GM21619 (cell line): Measurements from ENCODE around the gene HUWE1.

Source experiments
- ATAC-seq: cut with Tn5 transposase; IDR thresholded peaks from one replicate; pipeline ENCODE4 v1.9.1; 2021; ENCODE audit not compliant: unreplicated experiment

HUWE1 gene

DNA sequence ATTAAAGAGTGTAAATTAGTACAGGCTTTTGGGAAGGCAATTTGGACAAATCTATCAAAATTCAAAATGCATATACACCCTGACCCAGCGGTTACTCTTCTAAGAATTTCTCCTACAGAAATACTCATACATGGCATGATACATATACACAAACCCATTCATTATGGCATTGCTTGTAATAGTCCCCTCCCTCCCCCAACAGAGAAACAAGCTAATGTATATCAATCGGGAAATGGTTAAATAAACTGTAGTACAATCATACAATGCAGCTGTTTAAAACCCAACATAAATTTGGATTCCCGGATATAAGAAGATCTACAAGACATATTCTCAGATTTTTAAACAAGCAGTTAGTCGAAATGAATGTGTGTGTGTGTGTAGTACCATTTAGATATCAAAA is 808 bp downstream of the HUWE1 start:
- ATAC-seq = no peak

DNA sequence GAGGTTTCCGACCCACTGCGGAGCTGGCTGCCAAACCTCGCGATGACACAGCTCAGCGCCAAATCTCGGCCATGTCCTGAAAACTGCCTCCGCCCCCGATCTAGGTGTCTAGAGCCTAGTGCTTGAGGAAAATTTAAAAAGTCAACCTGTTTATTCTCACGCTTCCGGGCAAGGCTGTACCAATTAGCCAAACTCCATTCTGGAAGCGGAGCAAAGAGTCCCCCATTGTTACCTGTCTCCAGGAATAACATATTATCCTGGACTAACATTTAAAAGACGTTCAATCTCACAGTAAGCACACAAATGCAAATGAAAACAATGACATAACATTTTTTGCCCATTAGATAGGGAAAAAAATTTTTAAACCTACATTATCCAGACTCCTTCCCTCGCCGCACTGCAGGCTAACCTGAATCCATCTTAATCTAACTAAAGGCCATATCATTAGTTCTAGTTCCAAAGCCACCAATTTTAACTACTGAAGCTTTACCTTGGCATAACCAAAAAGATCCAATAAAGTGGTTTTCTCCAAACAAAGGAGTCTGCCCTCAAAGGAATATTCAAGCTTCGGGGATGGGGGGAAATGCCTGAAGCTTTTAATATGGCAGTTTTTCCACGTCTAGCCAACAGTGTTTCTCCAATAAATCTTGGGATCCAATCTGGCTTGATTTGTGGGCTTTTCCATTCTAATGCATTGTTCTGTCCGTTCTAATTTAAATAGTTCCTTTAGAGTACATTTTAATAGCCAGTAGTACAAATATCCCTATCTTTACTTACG is 1.9 kb downstream of the HUWE1 start:
- no peak for ATAC-seq

DNA sequence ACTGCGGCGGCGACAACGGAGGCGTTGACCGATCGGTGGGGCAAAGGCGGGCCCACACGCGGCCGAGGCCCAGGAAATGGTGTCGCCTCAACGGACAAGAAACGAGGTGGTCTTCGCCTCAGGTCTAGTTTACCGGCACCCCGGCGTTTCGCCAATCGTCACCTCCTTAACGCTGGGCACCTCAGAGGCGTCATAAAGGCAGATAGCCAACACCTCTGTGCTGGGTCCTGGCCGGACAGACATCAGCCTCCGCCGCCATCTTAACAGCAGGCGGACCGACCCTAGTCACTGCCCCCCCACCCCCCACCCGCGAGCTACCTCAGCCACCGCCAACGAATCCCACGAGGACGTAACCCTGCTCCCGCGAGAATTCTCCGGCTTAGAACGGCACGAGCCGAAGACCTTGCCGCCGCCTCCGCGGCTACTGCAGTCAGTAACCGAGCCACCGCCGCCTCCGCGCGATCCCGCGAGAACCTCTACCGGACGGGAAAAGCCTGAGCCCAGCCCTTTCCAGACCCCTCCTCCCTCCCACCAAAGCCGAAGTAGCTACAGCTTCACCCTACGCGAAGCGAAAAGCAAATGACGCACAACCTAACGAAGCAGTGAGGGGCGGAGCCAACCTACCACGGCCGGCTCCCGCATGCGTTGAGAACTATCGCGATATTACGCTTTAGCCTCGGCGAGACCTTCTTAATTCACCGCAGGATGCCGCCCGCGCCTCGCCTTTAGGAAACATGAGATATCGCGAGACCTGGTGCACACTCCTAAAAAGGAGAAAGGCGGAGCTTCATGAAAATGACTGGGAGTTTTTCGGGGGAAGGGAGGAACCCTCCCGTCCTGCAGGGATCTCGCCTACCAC is 2.7 kb downstream of the HUWE1 start:
- peak; percentile 67 for ATAC-seq

DNA sequence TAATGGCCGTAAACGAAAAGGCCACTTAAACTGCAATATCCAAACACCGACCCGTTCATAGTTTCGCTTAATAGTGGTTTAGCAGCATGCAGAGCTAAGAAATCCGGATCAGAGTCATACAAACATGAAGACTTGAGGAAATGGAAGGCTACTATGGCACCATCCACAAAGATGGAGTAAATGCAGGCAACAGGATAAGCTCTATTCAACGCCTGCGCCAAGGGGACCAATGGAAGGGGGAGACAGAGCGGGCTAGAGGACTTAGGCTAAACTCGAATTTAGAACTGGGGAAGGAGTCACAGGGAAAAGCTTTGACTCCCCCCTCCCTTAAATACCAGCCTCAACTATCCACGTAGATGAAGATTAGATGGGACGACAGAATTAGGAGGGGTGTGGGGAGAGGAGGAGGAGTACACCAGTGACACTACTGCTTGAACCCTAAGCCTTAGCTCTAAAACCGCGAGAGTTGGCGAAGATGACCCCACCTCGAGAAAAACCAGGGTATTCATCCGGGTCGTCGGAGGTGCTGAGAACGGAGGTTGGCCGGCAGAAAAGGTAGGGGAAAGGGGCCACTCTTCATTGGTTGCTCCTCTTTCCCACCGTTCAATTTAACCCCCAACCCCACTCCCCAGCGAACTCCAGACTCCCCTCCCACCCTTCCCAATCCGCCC is 3.5 kb downstream of the HUWE1 start:
- ATAC-seq = no peak

DNA sequence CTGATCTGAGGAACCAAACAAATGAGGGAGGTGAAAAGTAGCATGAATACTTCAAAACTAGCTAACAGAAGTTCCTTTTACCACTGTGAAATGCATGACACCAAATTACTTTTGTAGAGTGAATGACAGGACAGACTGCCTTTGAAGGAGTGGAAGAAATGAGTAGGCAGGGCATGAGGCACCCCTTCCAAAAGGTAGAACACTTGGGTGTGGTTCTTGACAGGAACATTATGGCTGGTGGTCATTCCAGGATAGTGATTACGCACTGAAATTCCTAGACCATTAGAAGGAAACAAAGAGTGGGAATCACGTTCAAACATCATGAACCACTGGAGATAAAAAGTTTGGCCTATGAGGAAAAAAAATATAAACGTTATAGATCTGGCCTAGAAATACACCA is 4.9 kb downstream of the HUWE1 start:
- ATAC-seq = no peak

DNA sequence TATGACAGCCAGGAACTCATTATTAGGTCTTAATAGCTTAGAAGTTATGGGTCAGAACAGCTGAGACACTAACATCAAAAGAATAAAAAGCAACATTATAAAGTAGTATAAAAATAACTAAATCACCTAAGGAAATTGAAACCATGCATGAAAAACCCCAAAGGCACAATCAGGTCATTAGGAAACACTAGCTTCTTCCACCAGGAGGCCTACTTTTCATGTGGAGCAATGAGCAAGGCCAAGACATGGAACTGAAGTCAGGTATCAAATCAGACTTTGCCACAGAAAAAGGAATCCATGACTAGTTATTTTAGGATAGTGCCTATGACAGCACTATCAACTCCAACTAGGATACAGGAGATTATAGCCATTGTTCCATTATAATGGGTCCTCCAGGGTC is 7.9 kb downstream of the HUWE1 start:
- no peak for ATAC-seq

DNA sequence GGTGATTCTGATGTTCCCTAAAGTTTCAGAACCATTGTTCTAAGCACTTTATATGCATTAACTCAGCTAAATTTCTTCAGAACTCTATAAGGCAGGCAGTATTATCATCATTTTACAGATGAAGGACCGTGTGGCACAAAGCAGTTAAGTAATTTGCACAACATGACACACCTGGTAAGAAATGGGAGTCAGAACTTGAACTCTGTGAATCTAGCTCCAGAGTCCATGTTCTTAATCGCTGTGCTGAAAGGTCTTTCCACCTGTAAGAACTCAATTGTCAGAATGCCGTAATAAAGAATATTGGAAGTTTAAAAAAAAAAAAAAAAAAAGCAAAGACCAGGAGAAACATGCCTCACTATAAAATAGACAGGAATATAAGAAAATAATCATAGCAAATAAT is 9.2 kb downstream of the HUWE1 start:
- no peak for ATAC-seq

DNA sequence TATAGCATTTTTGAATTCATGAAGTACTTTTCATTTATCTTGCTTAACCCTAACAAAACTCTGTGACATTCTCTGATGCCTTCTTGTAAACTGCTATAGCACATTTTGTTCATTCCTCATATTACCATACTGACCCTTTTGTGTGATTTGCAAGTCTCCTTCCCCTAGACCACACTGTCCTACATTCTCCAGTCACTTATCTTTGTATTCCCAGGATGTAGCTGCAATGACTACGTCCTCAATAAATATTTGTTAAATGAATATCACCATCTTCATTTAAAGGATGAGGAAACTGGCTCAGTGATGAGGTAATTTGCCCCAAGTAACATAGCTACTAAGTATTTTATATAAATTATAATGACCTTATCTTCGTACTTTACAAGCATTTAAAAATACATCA is 11.9 kb downstream of the HUWE1 start:
- no peak for ATAC-seq

DNA sequence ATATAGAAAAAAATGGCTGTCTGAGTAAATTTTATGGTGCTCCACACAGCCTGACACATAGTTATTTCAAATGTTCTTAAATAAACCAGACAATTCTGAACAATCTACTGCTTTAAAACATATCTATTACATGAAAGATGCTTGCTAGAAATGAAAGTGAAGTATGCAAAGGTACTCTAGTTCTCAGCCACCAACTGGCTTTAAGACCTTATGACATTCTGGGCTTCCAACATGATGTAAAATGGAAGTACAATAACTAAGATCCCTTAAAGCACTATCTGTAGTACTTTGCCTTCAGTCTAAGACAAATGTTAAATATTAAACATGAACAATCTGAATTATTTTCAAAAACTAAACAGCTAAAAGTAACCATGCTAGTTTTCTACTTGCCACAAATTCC is 17.3 kb downstream of the HUWE1 start:
- no peak for ATAC-seq

DNA sequence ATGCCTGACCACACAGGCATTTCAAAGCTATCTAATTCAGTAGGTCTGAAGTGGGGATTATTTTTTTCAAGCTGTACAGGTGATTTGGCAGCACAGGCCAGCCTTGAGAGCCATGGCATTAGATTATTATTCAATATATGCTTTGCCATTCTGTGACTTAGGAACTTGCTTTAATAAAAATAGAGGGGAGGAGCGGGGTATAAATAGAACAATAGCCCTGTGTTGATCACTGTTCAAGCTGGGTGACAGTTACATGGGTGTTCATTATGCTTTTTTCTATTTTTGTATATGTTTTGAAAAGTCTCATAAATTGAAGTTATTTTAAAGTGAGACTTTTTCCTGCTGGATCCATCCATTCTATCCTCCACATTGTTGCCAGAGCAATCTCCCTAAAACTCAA is 20.3 kb downstream of the HUWE1 start:
- no peak for ATAC-seq

DNA sequence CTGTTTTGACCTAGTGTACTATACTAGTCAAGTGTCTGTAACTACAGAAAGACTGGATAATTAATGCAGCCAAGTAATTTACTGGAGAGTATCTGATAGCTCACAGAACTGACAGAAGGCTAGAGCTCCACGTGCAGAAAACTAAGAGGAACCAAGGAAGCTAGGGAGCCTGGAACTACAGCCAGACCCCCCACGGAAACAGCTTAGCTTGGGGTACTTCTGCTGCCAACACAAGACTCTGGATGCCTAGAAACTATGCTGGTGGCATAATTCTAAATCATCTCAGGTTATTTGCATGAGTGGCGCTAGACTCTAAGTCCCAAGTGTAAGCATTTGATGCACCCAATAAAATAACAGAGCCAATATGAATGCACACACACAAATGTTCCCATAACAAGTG is 26.5 kb downstream of the HUWE1 start:
- ATAC-seq = no peak

DNA sequence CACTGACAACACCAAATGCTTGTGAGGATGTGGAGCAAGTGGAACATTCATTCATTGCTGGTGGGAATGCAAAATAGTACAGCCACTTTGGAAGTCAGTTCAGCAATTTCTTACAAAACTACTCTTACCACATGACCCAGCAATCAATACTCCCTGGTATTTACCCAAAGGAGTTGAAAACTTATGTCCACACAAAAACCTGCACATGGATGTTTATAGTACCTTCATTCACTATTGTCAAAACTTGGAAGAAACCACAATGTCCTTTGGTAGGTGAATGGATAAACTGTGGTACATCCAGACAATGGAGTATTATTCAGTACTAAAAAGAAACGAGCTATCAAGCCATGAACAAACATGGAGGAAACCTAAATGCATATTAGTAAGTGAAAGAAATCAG is 27.5 kb downstream of the HUWE1 start:
- no peak for ATAC-seq

DNA sequence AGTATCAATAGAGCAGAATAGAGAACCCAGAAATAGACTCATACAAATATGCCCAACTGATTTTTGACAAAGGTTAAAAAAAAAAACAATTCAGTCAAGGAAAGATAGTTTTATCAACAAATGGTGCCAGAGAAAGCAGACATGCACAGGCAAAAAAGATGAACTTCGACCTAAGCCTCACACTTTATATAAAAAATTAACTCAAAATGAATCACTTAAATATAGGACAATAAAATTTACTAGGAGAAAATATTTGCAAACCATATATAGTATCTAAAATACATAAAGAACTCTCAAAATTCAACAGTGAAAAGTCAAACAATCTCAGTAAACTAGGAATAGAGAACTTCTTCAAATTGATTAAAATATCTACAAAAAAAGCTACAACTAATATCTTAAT is 29.7 kb downstream of the HUWE1 start:
- no peak for ATAC-seq

DNA sequence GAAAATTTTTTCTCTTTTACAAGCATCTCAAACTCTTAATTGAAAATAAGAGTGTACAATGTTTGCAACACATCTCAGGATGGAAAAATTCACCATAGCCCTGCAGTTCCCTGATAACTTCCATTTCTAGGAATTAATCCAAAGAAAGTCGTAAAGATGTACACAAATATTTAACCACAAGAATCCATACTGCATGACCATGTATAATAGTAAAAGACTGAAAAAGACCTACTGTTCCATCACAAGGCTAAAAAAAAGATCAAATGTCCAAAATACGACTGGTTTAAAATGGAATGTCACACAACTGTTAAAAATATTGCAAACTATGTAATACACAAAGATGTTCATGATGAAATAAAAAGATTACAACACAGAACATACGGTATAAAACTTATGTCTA is 32.1 kb downstream of the HUWE1 start:
- no peak for ATAC-seq

DNA sequence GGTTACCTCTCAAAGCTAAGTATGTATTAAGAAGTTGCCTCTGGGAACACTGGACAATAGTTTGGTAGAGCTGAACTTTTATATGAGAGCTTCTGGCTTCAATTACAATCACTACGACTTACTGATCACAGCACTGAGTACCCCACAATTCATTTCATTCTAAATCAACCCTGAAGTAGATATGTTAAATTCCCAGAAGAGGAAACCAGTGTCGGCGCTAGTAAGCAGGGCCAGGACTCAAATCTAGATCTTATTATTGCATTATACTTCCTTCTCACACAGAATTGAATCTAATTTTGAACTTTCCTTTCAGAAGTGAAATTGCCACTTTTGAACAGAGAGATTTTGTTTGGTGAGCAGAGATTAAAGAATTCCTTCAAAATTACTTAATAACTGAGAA is 41.8 kb downstream of the HUWE1 start:
- ATAC-seq = no peak

DNA sequence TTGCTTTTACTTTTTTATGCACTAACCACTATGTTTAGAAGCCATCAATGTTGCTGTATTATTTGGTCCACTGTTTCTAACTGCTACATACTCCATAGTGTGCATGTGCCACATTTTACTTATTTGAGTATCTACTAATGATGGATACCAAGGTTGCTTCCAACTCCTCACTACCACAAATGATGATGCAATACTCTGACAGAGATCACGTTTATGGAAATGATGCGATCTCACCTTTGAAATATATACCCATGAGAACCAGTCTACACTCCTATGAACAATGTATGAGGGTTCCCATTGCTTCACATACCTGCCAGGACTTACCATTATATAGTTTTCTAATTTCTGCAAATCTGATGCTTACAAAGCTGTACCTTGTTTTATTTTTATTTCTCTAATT is 44.2 kb downstream of the HUWE1 start:
- no peak for ATAC-seq

DNA sequence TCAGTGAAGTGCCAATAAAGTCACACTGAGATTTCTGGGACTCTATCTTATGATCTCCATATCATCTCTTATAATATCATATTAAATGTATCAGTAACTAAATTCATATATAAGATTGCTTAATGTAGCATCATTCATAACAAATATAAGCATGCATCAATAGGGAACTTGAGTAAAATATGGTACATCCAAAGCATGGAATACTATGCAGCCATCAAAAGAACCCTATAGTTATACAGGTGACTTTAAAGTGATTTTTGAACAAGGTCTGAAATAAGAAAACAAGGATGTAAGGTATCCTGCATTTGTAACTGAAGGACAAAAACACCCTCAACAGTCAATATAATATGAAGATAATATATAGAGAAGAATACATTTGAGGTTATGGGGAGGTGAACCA is 47.3 kb downstream of the HUWE1 start:
- ATAC-seq = no peak

DNA sequence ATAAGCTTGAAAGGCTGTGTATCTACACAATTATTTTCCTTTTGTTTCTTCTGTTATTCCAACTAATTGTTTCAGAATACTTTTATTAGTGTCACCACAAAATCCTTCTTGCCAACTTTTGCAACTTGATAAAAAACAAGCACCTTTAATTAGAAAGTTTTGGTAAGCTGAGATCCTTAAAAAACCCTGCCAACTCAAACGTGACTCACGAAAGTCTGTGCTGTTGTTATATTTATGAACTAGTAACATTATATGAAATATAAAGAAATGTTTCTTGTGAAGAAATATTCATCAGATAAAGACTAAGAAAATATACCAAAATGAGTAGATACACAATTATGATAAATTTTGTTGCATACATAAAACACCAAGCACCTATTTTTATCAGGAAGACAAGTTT is 49.0 kb downstream of the HUWE1 start:
- no peak for ATAC-seq

DNA sequence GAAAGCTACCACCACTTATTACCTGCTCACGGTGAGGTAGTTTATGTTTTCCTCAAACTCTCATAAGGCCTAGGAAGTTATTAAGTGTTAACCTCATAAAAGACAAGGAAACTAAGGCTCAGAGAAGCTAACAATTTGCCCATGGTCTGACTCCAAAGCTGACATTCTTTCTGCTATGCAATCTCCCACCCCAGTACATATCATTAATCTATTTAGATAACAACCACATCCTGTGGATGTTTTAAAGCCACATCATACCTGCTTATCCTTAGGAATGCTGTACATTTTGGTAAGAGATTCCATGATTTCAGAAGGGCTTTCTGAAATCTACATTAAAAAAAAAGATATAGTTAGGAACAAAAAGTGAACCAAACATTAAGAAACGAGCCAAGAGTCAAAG is 55.4 kb downstream of the HUWE1 start:
- ATAC-seq = no peak

DNA sequence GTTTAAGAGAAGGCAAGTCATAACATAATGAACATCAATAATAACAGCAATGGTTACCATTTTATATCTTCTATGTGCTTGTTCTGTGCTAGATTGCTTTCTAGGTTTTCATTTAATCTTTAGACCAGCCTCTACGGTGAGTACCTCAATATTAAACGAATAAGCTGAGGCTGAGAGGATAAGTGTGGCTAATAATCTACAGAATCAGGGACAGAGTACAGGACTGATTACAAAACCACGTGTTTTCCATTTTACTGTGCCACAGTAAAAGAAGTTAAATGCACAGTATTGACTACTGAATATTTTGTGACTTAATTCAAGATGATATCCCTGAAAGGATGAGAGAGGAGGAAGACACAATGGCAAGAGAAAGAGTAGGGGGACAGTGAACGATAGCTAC is 56.3 kb downstream of the HUWE1 start:
- no peak for ATAC-seq

DNA sequence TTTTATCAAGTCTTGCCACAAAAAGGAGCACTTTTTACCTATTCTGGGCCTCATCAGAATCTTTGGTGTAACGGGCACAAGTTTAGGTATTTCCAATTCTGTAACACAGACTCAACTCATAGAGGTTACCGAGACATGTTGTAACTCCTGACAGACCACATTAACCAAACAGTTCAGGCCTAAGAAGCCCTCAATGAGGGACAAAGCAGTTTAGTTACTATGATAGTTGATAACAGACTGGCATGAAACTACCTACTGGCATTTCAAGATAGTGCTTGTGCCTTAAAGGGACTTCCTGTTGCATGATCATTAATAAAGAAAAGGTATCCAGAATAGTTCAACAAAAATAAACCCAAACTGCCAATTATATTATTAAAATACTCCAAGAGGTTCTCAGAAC is 64.1 kb downstream of the HUWE1 start:
- no peak for ATAC-seq

DNA sequence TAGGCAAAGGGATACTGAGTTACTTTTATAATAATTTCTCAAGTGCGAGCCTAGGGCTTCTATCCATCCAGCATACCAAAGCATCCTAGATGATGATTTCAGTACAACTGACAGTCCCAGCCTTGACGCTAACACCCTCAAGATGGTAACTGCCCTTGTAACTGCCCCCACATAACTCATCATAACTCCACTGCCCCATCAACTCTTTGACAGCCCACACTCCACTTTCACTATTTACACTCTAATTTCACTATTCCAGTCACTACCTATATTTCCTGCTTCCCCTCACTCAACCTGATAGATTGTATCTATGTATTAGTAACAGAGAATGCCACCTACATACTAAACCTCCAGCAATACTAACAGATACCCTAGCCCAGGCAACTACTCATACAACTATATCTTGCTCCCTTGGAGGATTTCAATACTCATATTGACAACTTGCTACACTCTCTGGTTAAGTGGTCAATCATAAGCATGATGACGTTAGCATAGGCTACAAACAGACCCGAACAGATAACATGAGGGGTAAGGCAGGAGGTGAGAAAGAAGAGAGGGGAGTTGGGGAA is 65.0 kb downstream of the HUWE1 start:
- no peak for ATAC-seq
